ENCODE measurements around the gene XXYLT1. TPM values are rescaled to one million over a fixed set of nuclear protein-coding genes. Genes with fewer than 3 reads are reported as not detected.
A peak's percentile ranks its signal among the peaks of the same experiment; 100 is the strongest.
"Not testable (repeated sequence)": the region's sequence is repeated elsewhere in the genome, so short reads cannot be mapped to it uniquely, and the experiment has no call there.

Gene XXYLT1
- total RNA-seq, 2 donors from 2014 or later = 1.3 to 4.2 TPM

- intact Hi-C loops (cut with DNase I) = no loop called here
- no peak overlapping the region for H3K27ac ChIP-seq
These were observed 160.2 kb downstream of the XXYLT1 start for GRCh38 chr3:195110647-195111318.

GRCh38 chr3:195109098-195109657, 161.8 kb downstream of the XXYLT1 start:
- no peaks in the 10 kb centered on the region for H3K27me3 ChIP-seq
- ATAC-seq (no peak), DNase-seq (no peak)
- no peak overlapping the region for H3K4me3 ChIP-seq
- peaks cover 8% of the 10 kb centered on the region for H3K4me1 ChIP-seq
- H3K9me3 ChIP-seq = no peaks in the 10 kb centered on the region
- H3K36me3 ChIP-seq (replicated peaks in 1 of 2; ENCODE audit: insufficient read depth in 1 of 2, low read depth in 2 of 2) = no peaks in the 10 kb centered on the region
- intact Hi-C loops (cut with DNase I) = loop anchor here (5.0 kb wide), 1 partner anchor 427 kb away; no protein-coding TSS in a partner anchor
- TF ChIP-seq CTCF (IDR thresholded peaks at IDR 0.05) (no peak), POLR2A (IDR thresholded peaks at IDR 0.05) (no peak)
- H3K27ac ChIP-seq = no peak overlapping the region
- WGBS, 2 donors = 81 to 82% methylated on average over 10 of the region's 10 CpGs

More at GRCh38 chr3:195110647-195111318, 160.2 kb downstream of the XXYLT1 start:
- Histone ChIP-seq H3K27me3 (no peaks in the 10 kb centered on the region), H3K9me3 (no peaks in the 10 kb centered on the region), H3K4me3 (no peak overlapping the region), H3K4me1 (peaks cover 8% of the 10 kb centered on the region), H3K36me3 (replicated peaks in 1 of 2; ENCODE audit: insufficient read depth in 1 of 2, low read depth in 2 of 2) (no peaks in the 10 kb centered on the region)
- ATAC-seq (peak; percentile 41), DNase-seq (peak in 3 of 4 donors; percentile 19 to 50 (median 22))
- 56 to 73% methylated on average over 14 of the region's 14 CpGs for WGBS, 2 donors
- TF ChIP-seq CTCF (IDR thresholded peaks at IDR 0.05) = no peak
- no peak for TF ChIP-seq POLR2A (IDR thresholded peaks at IDR 0.05)

GRCh38 chr3:195107593-195107992, 163.4 kb downstream of the XXYLT1 start:
- TF ChIP-seq CTCF (IDR thresholded peaks at IDR 0.05) (no peak), POLR2A (IDR thresholded peaks at IDR 0.05) (no peak)
- no peak for DNase-seq
- no peak overlapping the region for H3K4me3 ChIP-seq
- no peaks in the 10 kb centered on the region for H3K27me3 ChIP-seq
- no peaks in the 10 kb centered on the region for H3K9me3 ChIP-seq
- H3K27ac ChIP-seq = no peak overlapping the region
- intact Hi-C loops (cut with DNase I) = loop anchor here (5.0 kb wide), 1 partner anchor 425 kb away; no protein-coding TSS in a partner anchor
- H3K36me3 ChIP-seq (replicated peaks in 1 of 2; ENCODE audit: insufficient read depth in 1 of 2, low read depth in 2 of 2) = no peaks in the 10 kb centered on the region
- no peak for ATAC-seq
- WGBS, 2 donors = 80 to 84% methylated on average over 8 of the region's 8 CpGs
- H3K4me1 ChIP-seq = peaks cover 8% of the 10 kb centered on the region

GRCh38 chr3:195107031-195107430, 163.9 kb downstream of the XXYLT1 start:
- intact Hi-C loops (cut with DNase I) = loop anchor here (5.0 kb wide), 1 partner anchor 425 kb away; no protein-coding TSS in a partner anchor
- ATAC-seq; H3K9me3 ChIP-seq; H3K4me3 ChIP-seq; DNase-seq; H3K27ac ChIP-seq; H3K27me3 ChIP-seq; H3K36me3 ChIP-seq (replicated peaks in 1 of 2; ENCODE audit: insufficient read depth in 1 of 2, low read depth in 2 of 2); H3K4me1 ChIP-seq: not testable (repeated sequence)
- whole genome bisulfite sequencing, 2 donors = 70 to 83% methylated on average over 17 of the region's 17 CpGs

GRCh38 chr3:195106418-195106906, 164.5 kb downstream of the XXYLT1 start:
- TF ChIP-seq POLR2A (IDR thresholded peaks at IDR 0.05) = no peak
- TF ChIP-seq CTCF (IDR thresholded peaks at IDR 0.05) = peak; percentile 87 to 100 (median 93)
- ATAC-seq (peak; percentile 64), DNase-seq (peak; percentile 42 to 64 (median 54))
- Histone ChIP-seq H3K27me3 (no peaks in the 10 kb centered on the region), H3K9me3 (no peaks in the 10 kb centered on the region), H3K27ac (no peak overlapping the region), H3K4me1 (peaks cover 8% of the 10 kb centered on the region), H3K36me3 (replicated peaks in 1 of 2; ENCODE audit: insufficient read depth in 1 of 2, low read depth in 2 of 2) (no peaks in the 10 kb centered on the region), H3K4me3 (no peak overlapping the region)
- intact Hi-C loops (cut with DNase I) = loop anchor here (5.0 kb wide), 1 partner anchor 424 kb away; no protein-coding TSS in a partner anchor
- WGBS, 2 donors = 7 to 11% methylated on average over 12 to 29 of the region's 29 CpGs
